GM19328 (cell line): Measurements from ENCODE around the gene MED12.

Experiments
- ATAC-seq: cut with Tn5 transposase; IDR thresholded peaks from one replicate; pipeline ENCODE4 v1.9.1; 2021; ENCODE audit warnings: mild to moderate bottlenecking, moderate library complexity; ENCODE audit not compliant: unreplicated experiment

Gene MED12

GRCh38 chrX:71118032-71118984 lies at the start of gene MED12:
Gene MED12 (plus strand): TSS chrX:71118596. CDS start chrX:71118755, 159 bp downstream.
- ATAC-seq: peak; percentile 90

GRCh38 chrX:71070531-71070930 lies 47.9 kb upstream of the MED12 start:
- no peak for ATAC-seq

DNA sequence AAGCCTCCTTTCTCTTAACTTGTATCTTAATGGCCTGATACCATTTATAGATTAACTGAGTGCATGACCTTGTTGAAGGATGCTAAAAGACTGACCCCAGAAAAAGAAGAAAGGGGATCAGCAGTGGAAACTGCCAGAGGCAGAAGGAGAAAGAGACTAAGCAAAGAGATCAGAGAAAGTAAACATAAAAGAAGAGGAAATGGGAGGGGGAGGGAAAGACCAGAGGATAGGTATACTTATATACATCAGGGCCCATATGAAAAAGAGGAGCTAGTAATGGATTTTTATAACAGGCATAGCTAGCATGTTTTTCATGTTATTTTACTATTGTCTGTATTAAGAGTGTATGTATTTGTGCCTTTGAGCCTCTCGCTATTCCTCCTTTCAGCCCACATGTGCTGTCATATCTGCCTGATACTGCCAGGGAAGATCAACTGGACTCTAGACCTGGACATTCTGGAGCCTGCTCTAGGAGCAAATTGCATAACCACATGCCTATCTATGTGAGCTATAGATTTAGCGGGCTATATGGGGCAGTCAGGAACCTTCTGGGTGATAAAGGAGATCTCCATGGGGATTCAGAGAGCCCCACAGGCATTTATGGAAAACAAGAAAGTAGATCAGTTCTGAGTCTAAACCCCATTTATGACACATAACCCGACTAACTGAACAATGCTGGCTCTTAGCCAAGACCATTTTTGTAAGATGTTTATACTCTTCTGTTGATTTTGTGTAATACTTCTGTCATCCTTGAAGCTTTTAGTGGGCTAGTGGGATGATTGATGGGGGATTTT lies 36.9 kb upstream of the MED12 start:
- ATAC-seq: no peak

DNA sequence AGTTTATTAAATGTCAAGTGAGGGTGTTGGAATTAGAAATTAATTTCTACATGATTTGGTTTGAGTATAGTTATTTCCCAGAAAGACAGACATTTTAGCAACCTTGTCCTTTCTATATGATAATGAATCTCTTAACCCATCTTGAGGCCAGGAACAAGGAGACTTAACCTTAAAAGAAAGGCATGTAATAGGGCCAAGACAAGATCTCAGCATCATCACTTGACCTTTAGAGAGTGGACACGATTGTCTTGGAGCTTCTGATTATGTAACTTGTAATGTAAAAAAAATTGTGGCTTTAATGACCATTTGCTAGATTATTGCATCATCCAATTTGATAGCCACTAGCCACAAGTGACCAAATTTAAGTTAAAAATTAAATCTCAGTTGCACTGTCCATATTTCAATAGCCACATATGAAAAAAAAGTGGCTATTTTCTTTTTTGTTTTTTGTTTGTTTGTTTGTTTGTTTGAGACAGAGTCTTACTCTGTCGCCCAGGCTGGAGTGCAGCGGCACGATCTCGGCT lies 36.2 kb upstream of the MED12 start:
- no peak for ATAC-seq

DNA sequence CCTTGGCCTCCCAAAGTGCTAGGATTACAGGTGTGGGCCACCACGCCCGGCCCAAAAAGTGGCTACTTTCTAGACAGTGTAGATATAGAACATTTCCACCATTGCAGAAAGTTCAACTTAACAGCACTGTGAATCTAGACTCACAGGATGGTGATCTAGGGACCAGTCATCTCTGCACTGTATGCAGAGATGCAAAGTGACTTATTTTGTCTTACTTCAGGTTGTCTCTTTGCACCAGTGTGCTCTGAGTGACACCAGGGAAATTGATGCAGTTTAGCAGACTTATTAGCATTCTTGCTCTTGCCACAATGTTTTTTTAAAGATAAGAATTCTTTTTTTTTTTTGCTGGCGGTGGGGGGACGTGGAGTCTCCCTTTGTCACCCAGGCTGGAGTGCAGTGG lies 35.6 kb upstream of the MED12 start:
- no peak for ATAC-seq

DNA sequence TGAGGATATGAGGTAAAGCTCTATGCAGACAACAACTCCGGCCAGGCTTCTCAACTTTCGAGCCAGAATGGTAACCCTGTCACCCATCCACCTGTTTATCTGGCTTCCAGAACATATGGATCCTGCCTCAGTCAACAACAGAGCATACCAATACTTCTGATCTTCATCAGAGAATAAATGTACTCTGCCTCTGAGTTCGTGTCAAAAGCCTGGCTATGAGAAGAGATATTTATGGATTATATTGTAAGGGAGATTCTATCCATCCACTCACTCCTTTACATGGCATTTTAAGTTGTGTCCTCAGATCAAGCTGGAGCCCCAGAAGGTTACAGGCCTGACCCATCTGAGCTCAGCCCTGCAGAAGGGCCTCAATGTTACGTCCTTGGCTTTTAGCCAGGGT lies 32.5 kb upstream of the MED12 start:
- ATAC-seq: no peak

DNA sequence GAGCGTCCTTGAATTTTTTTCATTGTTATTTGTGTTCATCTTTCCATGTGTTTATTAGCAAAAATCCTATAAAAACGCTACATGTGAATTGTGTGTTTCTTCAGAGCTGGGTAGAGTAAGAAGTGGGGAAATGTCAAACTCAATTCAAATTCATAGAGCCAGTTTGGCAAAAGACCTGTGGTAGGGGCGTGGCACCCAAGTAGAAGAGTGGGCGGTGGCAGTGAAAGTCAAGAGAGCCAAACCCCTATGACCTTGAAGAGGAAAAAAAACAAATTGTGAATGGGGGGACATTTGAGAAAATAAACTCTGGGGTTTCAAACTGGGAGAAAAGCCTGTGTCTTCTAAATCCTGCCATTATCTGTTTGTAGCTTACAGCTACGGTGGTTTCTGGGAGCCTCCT lies 27.1 kb upstream of the MED12 start:
- ATAC-seq: no peak

DNA sequence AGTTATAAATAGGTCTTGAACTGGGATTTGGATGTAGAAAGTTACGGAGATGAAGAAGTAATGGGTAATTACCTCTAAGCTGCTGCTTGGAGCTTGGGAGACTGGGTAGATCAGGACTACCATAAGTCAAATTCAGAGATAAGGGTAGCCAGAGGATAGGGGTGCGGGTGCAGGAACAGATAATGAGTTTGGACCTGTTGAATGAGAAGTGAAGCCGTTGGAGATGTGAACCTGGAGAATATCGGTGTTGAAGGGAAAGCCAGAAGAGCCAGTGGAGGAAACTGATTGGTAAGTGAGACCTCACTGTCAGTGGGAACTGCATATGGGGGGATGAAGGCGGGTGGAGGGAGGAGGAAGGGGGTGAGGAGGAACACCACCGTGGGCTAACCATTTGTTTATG lies 23.4 kb upstream of the MED12 start:
- no peak for ATAC-seq

- ATAC-seq: no peak
Measured at GRCh38 chrX:71095555-71095980, 22.8 kb upstream of the MED12 start, which contains the start of gene FOXO4. Gene FOXO4 (plus strand): TSS chrX:71095851. CDS start chrX:71096529, 678 bp downstream.

- ATAC-seq: no peak
Measured at GRCh38 chrX:71095981-71096759, 22.2 kb upstream of the MED12 start.

DNA sequence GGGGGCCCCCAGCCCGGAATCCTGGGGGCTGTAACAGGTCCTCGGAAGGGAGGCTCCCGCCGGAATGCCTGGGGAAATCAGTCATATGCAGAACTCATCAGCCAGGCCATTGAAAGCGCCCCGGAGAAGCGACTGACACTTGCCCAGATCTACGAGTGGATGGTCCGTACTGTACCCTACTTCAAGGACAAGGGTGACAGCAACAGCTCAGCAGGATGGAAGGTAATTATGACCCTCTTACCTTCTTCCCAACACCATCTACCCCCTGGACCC lies 21.7 kb upstream of the MED12 start:
- no peak for ATAC-seq

DNA sequence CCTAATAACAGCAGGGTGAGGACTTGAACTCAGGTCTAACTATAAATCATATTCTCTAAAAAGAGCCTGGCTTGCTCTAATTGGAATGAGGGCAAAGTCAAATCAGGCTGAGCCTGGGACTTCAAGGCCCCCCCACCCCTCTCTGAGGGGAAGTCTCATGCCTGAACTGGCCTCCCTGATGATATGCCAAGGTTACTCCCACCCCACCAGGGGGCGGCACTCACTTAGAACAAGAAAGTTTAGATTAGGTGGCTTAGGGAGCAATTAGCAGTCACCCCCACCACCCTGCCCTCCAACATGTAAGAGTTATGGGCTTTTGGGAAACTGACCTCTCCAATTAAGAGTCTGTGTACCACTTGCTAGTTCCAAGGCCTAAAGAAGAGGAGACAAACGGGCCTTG lies 20.1 kb upstream of the MED12 start:
- ATAC-seq: no peak

- ATAC-seq: no peak
Measured at GRCh38 chrX:71098951-71099506, 19.4 kb upstream of the MED12 start.

GRCh38 chrX:71099736-71100135 lies 18.7 kb upstream of the MED12 start:
- ATAC-seq: no peak

DNA sequence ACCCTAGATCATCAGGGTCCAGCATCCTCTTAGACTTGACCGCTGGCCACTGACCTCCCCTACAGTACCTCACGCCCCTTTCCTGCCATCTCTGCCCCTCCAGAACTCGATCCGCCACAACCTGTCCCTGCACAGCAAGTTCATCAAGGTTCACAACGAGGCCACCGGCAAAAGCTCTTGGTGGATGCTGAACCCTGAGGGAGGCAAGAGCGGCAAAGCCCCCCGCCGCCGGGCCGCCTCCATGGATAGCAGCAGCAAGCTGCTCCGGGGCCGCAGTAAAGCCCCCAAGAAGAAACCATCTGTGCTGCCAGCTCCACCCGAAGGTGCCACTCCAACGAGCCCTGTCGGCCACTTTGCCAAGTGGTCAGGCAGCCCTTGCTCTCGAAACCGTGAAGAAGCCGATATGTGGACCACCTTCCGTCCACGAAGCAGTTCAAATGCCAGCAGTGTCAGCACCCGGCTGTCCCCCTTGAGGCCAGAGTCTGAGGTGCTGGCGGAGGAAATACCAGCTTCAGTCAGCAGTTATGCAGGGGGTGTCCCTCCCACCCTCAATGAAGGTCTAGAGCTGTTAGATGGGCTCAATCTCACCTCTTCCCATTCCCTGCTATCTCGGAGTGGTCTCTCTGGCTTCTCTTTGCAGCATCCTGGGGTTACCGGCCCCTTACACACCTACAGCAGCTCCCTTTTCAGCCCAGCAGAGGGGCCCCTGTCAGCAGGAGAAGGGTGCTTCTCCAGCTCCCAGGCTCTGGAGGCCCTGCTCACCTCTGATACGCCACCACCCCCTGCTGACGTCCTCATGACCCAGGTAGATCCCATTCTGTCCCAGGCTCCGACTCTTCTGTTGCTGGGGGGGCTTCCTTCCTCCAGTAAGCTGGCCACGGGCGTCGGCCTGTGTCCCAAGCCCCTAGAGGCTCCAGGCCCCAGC lies 17.6 kb upstream of the MED12 start:
- ATAC-seq: no peak

DNA sequence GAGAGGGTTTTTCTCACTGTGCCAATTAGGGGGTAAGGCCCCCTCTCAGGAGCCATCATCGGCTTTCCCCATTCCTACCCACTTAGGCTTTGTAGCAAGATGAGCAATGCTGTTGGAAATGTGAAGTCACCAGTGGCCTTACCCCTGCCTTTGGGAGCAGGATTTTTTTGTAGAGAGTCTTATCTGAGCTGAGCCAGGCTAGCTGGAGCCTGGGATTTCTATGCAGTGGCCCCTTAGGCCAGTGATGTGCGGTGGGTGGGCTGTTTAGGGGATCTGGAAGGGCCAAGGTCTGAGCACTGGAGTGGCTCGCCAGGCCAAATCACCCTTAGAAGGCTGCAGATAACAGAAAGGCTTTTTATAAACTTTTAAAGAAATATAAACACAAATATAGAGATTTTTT lies 16.1 kb upstream of the MED12 start:
- ATAC-seq: no peak

DNA sequence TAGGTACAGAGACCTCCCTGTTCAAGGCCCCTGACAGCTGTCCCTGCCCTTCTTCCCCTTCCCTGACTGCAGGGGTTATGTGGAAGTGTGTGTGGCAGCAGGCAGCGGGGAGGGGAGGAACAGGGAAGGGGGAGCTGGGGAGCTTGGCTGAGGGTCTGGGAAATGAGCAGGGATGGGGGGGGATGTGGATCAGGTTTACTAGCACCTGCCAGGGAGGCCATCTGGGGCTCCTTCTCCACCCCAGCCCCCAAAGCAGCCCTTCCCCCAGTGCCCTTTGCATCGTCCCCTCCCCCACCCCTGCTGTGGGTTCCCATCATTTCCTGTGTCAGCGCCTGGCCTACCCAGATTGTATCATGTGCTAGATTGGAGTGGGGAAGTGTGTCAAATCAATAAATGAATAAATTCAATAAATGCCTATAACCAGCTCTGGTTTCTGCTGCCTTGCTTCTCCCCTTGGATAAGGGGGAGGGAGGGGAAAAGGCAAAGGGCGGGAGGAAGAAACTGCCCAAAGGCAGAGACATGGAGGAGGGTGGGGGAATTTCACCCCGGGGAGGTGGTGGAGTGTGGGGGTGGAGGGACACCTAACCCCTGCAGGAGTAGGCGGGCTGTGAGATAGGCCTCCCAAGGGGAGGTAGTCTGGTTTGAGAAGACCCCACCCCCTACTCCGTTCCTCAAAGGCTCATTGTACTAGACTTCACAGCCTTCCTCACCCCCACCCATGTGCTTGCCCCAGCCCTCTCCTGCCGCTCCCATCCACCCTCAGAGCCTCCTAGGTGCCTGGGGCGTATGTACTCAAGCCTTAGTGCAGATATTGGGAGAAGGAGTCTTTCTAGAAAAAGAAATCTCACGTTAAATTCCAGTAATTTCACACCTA lies 15.0 kb upstream of the MED12 start:
- no peak for ATAC-seq

DNA sequence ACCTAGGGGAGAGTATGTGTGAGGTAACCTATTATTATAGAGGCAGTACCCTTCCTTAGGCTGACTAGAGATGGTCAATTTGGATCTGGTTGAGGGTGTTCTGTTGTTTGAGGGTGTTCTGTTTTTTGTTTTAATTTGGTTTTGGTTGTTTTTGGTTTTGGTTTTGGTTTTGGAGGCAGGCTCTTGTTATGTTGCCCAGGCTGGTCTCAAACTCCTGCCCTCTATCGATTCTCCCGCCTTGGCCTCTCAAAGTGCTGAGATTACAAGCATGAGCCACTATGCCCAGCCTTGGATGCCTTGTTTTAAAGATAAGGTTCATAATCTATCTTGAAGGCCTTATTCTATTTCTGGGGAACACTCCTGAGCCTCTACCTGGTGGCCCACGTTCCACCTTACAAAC lies 12.8 kb upstream of the MED12 start:
- no peak for ATAC-seq

GRCh38 chrX:71106427-71106826 lies 12.0 kb upstream of the MED12 start, which contains the start of gene CXorf65:
Gene CXorf65 (minus strand): TSS chrX:71106740. CDS start chrX:71106556, 184 bp downstream.
- no peak for ATAC-seq
